Breast epithelium (tissue), 3 donors: ENCODE measurements around the gene CD80.

ENCODE experiments used
- CTCF ChIP-seq, 3 donors: fragments of 450-650 bp; IDR thresholded peaks; one replicate each; pipeline ENCODE4 v1.5.1; 2016 to 2017; ENCODE audit warnings: antibody characterized with exemption in 3 of 3, mild to moderate bottlenecking in 3 of 3, moderate library complexity in 3 of 3
- POLR2A ChIP-seq: fragments of 450-650 bp; IDR thresholded peaks from one replicate; pipeline ENCODE4 v1.6.1; 2016; ENCODE audit warnings: antibody characterized with exemption, mild to moderate bottlenecking, moderate library complexity

- TF ChIP-seq POLR2A (no peak), CTCF (IDR thresholded peaks at IDR 0.05) (no peak)
These were observed 45.5 kb upstream of the CD80 start for GRCh38 chr3:119604878-119605277.
